HepG2 (cell line): ENCODE results near the gene PIP4K2B. TPM values are rescaled to one million over a fixed set of nuclear protein-coding genes. Genes with fewer than 3 reads are reported as not detected.
A peak's percentile ranks its signal among the peaks of the same experiment; 100 is the strongest.

Experiments used
- ATAC-seq: fragments of 200-7000 bp; cut with Tn5 transposase; 3 replicates; pipeline ENCODE4 v1.9.1; 2020; ENCODE audit warnings: mild to moderate bottlenecking, moderate library complexity
- BruUV-seq: library from RNA; stranded (reverse); fragments of 400-500 nt; replicated peaks from 2 replicates; lab custom pipeline; 2021; lab: Mats Ljungman, UMichigan
- CTCF ChIA-PET: fragments of 300-600 bp; formaldehyde crosslinking; extraction: SDS; loops from one replicate; lab custom pipeline; 2021; ENCODE audit warnings: low total read pairs, inconsistent platforms, low intra/inter-chr PET ratio; lab: Yijun Ruan, JAX
- POLR2A ChIA-PET: fragments of 350-600 bp; sonication (Branson Sonifier 250); formaldehyde crosslinking; loops from one replicate; lab custom pipeline; 2020; ENCODE audit warnings: antibody characterized with exemption, inconsistent platforms; lab: Yijun Ruan, JAX
- DNase-seq: peaks from one replicate; pipeline ENCODE4 v3.0.0-alpha.2; 2015; ENCODE audit warnings: low spot score
- FAIRE-seq: peaks from 3 replicates; lab custom pipeline; 2011; peaks lifted over from hg19 to GRCh38; lab: Jason Lieb, UNC
- H2AFZ ChIP-seq: one replicate; pipeline ENCODE4 v1.6.1; 2011; ENCODE audit warnings: low read length, inconsistent platforms
- H3K27ac ChIP-seq: fragments of 300-600 bp; 3 replicates; pipeline ENCODE4 v1.8.0; 2011; ENCODE audit warnings: mixed run types, mild to moderate bottlenecking, mixed read lengths, low read length, inconsistent platforms; ENCODE audit not compliant: insufficient read depth; ENCODE audit errors: extremely low read length
- H3K27me3 ChIP-seq, 2 experiments: fragments of 200-600 bp in 1 of 2; 2 replicates in 1 of 2; 3 replicates in 1 of 2; pipeline versions ENCODE4 v1.6.0 to v1.8.0; 2011; ENCODE audit warnings: low read length in 2 of 2, mild to moderate bottlenecking in 2 of 2, moderate library complexity in 2 of 2, inconsistent platforms in 1 of 2; ENCODE audit not compliant: insufficient read depth in 2 of 2, control insufficient read depth in 1 of 2
- H3K36me3 ChIP-seq, 2 experiments: fragments of 200-600 bp in 1 of 2; replicated peaks in 1 of 2; 2 replicates in 1 of 2; 3 replicates in 1 of 2; pipeline versions ENCODE4 v1.5.1 to v1.8.0; 2011; ENCODE audit warnings: low read length in 2 of 2, inconsistent platforms in 1 of 2; ENCODE audit not compliant: insufficient read depth in 2 of 2, control insufficient read depth in 1 of 2
- H3K4me1 ChIP-seq: 2 replicates; pipeline ENCODE4 v1.5.1; 2012; ENCODE audit warnings: low read length, inconsistent platforms; ENCODE audit not compliant: insufficient read depth
- H3K4me2 ChIP-seq: 2 replicates; pipeline ENCODE4 v1.6.0; 2011; ENCODE audit warnings: low read depth, low read length, inconsistent platforms
- H3K4me3 ChIP-seq, 3 experiments: fragments of 200-600 bp in 1 of 3; sonication (generic), shearing (Covaris generic) in 1 of 3; replicated peaks in 1 of 3; 2 replicates each; pipeline ENCODE4 v1.5.1; 2011 to 2016; ENCODE audit warnings: low read length in 3 of 3, inconsistent platforms in 2 of 3, low read depth in 2 of 3, mild to moderate bottlenecking in 2 of 3, control low read depth in 1 of 3, mixed read lengths in 1 of 3; ENCODE audit not compliant: insufficient read depth in 1 of 3
- H3K79me2 ChIP-seq: one replicate; pipeline ENCODE4 v1.6.1; 2011; ENCODE audit warnings: low read length, inconsistent platforms; ENCODE audit not compliant: insufficient read depth
- H3K9ac ChIP-seq: 2 replicates; pipeline ENCODE4 v1.6.0; 2011; ENCODE audit warnings: mild to moderate bottlenecking, low read depth, low read length, inconsistent platforms; ENCODE audit not compliant: insufficient read depth
- H3K9me3 ChIP-seq: 2 replicates; pipeline ENCODE4 v1.5.1; 2012; ENCODE audit warnings: mild to moderate bottlenecking, low read length
- H4K20me1 ChIP-seq: 2 replicates; pipeline ENCODE4 v1.6.0; 2011; ENCODE audit warnings: inconsistent platforms, mild to moderate bottlenecking, low read length, moderate library complexity; ENCODE audit not compliant: insufficient read depth
- ELF1 ChIP-seq: sonication (generic); formaldehyde crosslinking; IDR thresholded peaks from 2 replicates; pipeline ENCODE4 v1.4.0; 2020; ENCODE audit warnings: missing genetic modification reagents
- GATAD2A ChIP-seq: IDR thresholded peaks from 2 replicates; pipeline ENCODE4 v1.6.1; 2016
- RBM22 ChIP-seq: fragments of 200-400 bp; formaldehyde crosslinking; optimal IDR thresholded peaks from 2 replicates; pipeline ENCODE3; 2017; ENCODE audit warnings: mild to moderate bottlenecking, low read length, moderate library complexity
- ZBTB33 ChIP-seq: sonication (generic); formaldehyde crosslinking; IDR thresholded peaks from 2 replicates; pipeline ENCODE4 v1.4.0; 2020; ENCODE audit warnings: missing genetic modification reagents
- ZNF772 ChIP-seq: sonication (generic); formaldehyde crosslinking; IDR thresholded peaks from 2 replicates; pipeline ENCODE4 v1.5.0; 2020; ENCODE audit warnings: mild to moderate bottlenecking, missing genetic modification reagents
- ZSCAN30 ChIP-seq: sonication (generic); formaldehyde crosslinking; IDR thresholded peaks from 2 replicates; pipeline ENCODE4 v1.5.0; 2020; ENCODE audit warnings: mild to moderate bottlenecking, missing genetic modification reagents
- WGBS: methylation state at CpG from one replicate; pipeline ENCODE4 v1.1.6; 2017; ENCODE audit warnings: low lambda C conversion rate; 5-methylcytosine and 5-hydroxymethylcytosine counted together
- in situ Hi-C: cut with HindIII; loops from 2 replicates; pipeline ENCODE4 v1.10.0; 2017; ENCODE audit warnings: low pct_unique_long_range_greater_than_20kb; ENCODE audit not compliant: extremely low pct_ligation_motif_present
- intact Hi-C: fragments of 100-400 bp; cut with micrococcal nuclease; formaldehyde crosslinking; loops from one replicate; pipeline ENCODE4 v1.10.0; 2022; ENCODE audit not compliant: unreplicated experiment
- polyA plus RNA-seq, 8 experiments: library from polyadenylated mRNA; depleted of rRNA in 3 of 8; stranded (reverse) in 7 of 8; unstranded in 1 of 8; fragments of >200 nt; fragmentation: Illumina TruSeq in 4 of 8; extraction: Trizol in 4 of 8; gene quantifications; 2 replicates each; pipeline versions ENCODE4 v1.2.1 to v1.2.3, GENCODE V29; 2011 to 2016; ENCODE audit warnings: low read depth in 4 of 8, missing spikeins in 1 of 8, mixed read lengths in 1 of 8; ENCODE audit not compliant: insufficient read depth in 1 of 8
- total RNA-seq, 5 experiments: library from RNA; depleted of rRNA; stranded (reverse); fragments of >200 nt; fragmentation: Illumina TruSeq; extraction: Trizol; gene quantifications; 2 replicates each; pipeline ENCODE4 v1.2.3, GENCODE V29; 2016; ENCODE audit warnings: low read depth in 1 of 5

The PIP4K2B gene
- total and polyA plus RNA-seq, 2 of the 13 experiments (the other 11 are each of a cell fraction or from before 2014, with no cell fraction given) = 20.4 to 54.0 TPM

DNA sequence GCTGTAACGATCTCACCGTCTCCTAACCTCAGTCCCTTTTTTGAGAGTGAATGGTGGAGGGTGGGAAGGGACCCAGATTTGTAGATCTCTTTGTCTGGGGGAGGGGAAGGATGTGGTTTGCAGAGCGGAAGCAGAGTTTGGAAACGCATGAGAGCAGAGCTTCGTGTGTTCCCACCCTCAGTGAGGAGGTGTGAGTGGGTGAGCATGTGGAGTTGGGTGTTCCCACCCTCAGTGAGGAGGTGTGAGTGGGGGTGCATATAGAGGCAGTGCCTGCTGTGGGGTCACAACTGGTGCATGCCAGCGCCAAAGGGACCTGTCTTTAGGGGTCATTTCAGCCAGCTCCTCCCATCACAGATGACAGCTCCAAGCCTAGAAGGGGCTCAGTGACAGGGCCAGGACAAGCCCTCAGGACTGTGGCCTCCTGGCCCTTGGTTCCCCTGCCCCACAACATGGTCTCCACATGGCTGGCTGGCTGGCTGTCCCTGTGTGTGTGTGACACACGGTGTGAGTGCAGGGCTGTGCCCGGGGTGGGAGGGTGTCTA, 71.0 kb downstream of the PIP4K2B start (continued):
- TF ChIP-seq RBM22 (peak; percentile 98), ELF1 (CRISPR knock-in tag) (no peak)

DNA sequence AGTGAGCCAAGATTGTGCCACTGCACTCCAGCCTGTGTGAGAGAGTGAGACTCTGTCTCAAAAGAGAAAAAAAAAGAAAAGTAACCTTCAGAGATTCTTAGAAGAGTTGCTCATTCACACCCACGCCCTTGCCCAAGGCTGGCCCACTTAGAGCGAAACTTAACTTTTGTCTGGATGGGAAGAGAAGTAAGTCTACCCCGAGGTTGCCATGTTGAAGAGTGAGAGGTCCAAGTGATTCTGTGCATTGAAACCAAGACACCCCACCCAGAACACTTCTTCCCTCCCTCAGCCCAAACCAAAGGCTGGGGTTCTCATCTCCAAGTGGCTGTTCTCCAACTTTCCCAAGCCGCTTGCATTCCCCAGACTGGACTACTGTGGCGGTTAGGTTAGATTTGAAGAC, 71.6 kb downstream of the PIP4K2B start:
- CTCF ChIA-PET = no interaction called here
- intact Hi-C loops (no loop called here), in situ Hi-C loops (no loop called here)
- DNase-seq (no peak), ATAC-seq (no peak), FAIRE-seq (no peak)
- no peak for TF ChIP-seq GATAD2A (CRISPR knock-in tag)
- no peak for TF ChIP-seq ZSCAN30 (CRISPR knock-in tag)
- TF ChIP-seq ZNF772 (CRISPR knock-in tag) = no peak
- 0 out of 2 replicates have a peak, but pooled peaks have one; percentile 1 for TF ChIP-seq ZBTB33 (CRISPR knock-in tag)
- POLR2A ChIA-PET = interaction anchor here (0.7 to 3.0 kb wide), 8 partner anchors 9 to 126 kb away, joined by 3 to 29 read pairs (median 6); partner anchors contain the start of genes MLLT6 and PSMB3
- Histone ChIP-seq H3K27ac (no peak overlapping the region), H3K27me3 (no peaks in the 10 kb centered on the region), H3K79me2 (peaks cover 24% of the 10 kb centered on the region), H3K4me3 (no peak overlapping the region), H4K20me1 (0 out of 2 replicates have a peak, but pooled peaks cover 5% of the 10 kb centered on the region), H3K4me2 (no peak overlapping the region), H3K9me3 (no peaks in the 10 kb centered on the region), H3K9ac (no peak overlapping the region), H3K36me3 (peaks cover 15 to 25% of the 10 kb centered on the region in 2 experiments), H3K4me1 (peaks cover 33% of the 10 kb centered on the region), H2AFZ (no peak overlapping the region)
- 95% methylated on average over 5 of the region's 5 CpGs for WGBS
- BruUV-seq = no TSS peak
